ENCODE measurements around the gene PTPN9. TPM values are rescaled to one million over a fixed set of nuclear protein-coding genes. Genes with fewer than 3 reads are reported as not detected.

The PTPN9 gene
- total and polyA plus RNA-seq, 2 of the 13 experiments (the other 11 are each of a cell fraction or from before 2014, with no cell fraction given): 16.6 to 19.9 TPM

GRCh38 chr15:75625542-75626347 lies 46.6 kb upstream of the PTPN9 start, which contains the start of gene SNUPN (continued):
- TF ChIP-seq ARNT2 (CRISPR knock-in tag; IDR thresholded peaks at IDR 0.05; ENCODE audit: low read depth) (0 out of 2 replicates have a peak, but pooled peaks have one; percentile 72), GLI4 (CRISPR knock-in tag; IDR thresholded peaks at IDR 0.05; ENCODE audit: borderline replicate concordance) (no peak), NFYC (CRISPR knock-in tag; IDR thresholded peaks at IDR 0.05) (peak; percentile 31; the same call in 1 of the 2 replicates), ZBTB14 (CRISPR knock-in tag; IDR thresholded peaks at IDR 0.05) (0 out of 2 replicates have a peak, but pooled peaks have one; percentile 5), ZHX1 (CRISPR knock-in tag; IDR thresholded peaks at IDR 0.05; ENCODE audit: low read depth) (no peak), E2F1 (CRISPR knock-in tag; IDR thresholded peaks at IDR 0.05) (no peak; the same call in 1 of the 2 replicates), ZBTB8A (CRISPR knock-in tag; IDR thresholded peaks at IDR 0.05; ENCODE audit: borderline replicate concordance, low read depth) (no peak), PRDM4 (CRISPR knock-in tag; IDR thresholded peaks at IDR 0.05; ENCODE audit: borderline replicate concordance) (no peak), MAFG (CRISPR knock-in tag; IDR thresholded peaks at IDR 0.05) (no peak), ZSCAN30 (CRISPR knock-in tag; IDR thresholded peaks at IDR 0.05) (no peak), PHF20 (CRISPR knock-in tag; IDR thresholded peaks at IDR 0.05) (peak; percentile 81), ZNF609 (CRISPR knock-in tag; IDR thresholded peaks at IDR 0.05; ENCODE audit: borderline replicate concordance) (peak; percentile 56), PLRG1 (conservative IDR thresholded peaks at IDR 0.05) (no peak), ISX (CRISPR knock-in tag; conservative IDR thresholded peaks at IDR 0.05) (peak; percentile 74; the same call in 1 of the 2 replicates), ZNF44 (CRISPR knock-in tag; IDR thresholded peaks at IDR 0.05) (no peak)

Measured in HepG2 (cell line).